HG03135 (cell line): ENCODE measurements around the gene LRRTM4.
"Not testable (repeated sequence)": the region's sequence is repeated elsewhere in the genome, so short reads cannot be mapped to it uniquely, and the experiment has no call there.

ENCODE experiments used
- ATAC-seq: cut with Tn5 transposase; IDR thresholded peaks from one replicate; pipeline ENCODE4 v1.9.1; 2021; ENCODE audit warnings: mild to moderate bottlenecking, moderate library complexity; ENCODE audit not compliant: unreplicated experiment

The LRRTM4 gene

GRCh38 chr2:77179297-77179696, 342.9 kb downstream of the LRRTM4 start:
- no peak for ATAC-seq

- not testable (repeated sequence) for ATAC-seq
Measured at GRCh38 chr2:77175266-77175780, 346.9 kb downstream of the LRRTM4 start.

- ATAC-seq: no peak
Measured at GRCh38 chr2:77169426-77169825, 352.8 kb downstream of the LRRTM4 start.

- ATAC-seq: not testable (repeated sequence)
Measured at GRCh38 chr2:77164021-77164420, 358.2 kb downstream of the LRRTM4 start.

GRCh38 chr2:77161009-77161408, 361.2 kb downstream of the LRRTM4 start:
- ATAC-seq: no peak

- no peak for ATAC-seq
Measured at GRCh38 chr2:77156599-77156998, 365.6 kb downstream of the LRRTM4 start.

GRCh38 chr2:77155511-77155910, 366.7 kb downstream of the LRRTM4 start:
- no peak for ATAC-seq

GRCh38 chr2:77149565-77149964, 372.6 kb downstream of the LRRTM4 start:
- no peak for ATAC-seq

- no peak for ATAC-seq
Measured at GRCh38 chr2:77147153-77147552, 375.0 kb downstream of the LRRTM4 start.

- ATAC-seq: no peak
Measured at GRCh38 chr2:77144772-77145171, 377.4 kb downstream of the LRRTM4 start.

- no peak for ATAC-seq
Measured at GRCh38 chr2:77142141-77142540, 380.0 kb downstream of the LRRTM4 start.

GRCh38 chr2:77128479-77128878, 393.7 kb downstream of the LRRTM4 start:
- ATAC-seq: not testable (repeated sequence)

- ATAC-seq: no peak
Measured at GRCh38 chr2:77127345-77127744, 394.8 kb downstream of the LRRTM4 start.

GRCh38 chr2:77121518-77121917, 400.7 kb downstream of the LRRTM4 start:
- ATAC-seq: no peak

- no peak for ATAC-seq
Measured at GRCh38 chr2:77119333-77119732, 402.8 kb downstream of the LRRTM4 start.

GRCh38 chr2:77108915-77109314, 413.3 kb downstream of the LRRTM4 start:
- ATAC-seq: no peak

- ATAC-seq: no peak
Measured at GRCh38 chr2:77105008-77105407, 417.2 kb downstream of the LRRTM4 start.

- no peak for ATAC-seq
Measured at GRCh38 chr2:77104554-77104953, 417.6 kb downstream of the LRRTM4 start.

GRCh38 chr2:77102927-77103326, 419.2 kb downstream of the LRRTM4 start:
- no peak for ATAC-seq

GRCh38 chr2:77101796-77102452, 420.3 kb downstream of the LRRTM4 start:
- no peak for ATAC-seq

- ATAC-seq: no peak
Measured at GRCh38 chr2:77099961-77100360, 422.2 kb downstream of the LRRTM4 start.

GRCh38 chr2:77095525-77095924, 426.7 kb downstream of the LRRTM4 start:
- ATAC-seq: not testable (repeated sequence)

GRCh38 chr2:77095096-77095495, 427.1 kb downstream of the LRRTM4 start:
- no peak for ATAC-seq
